Ovary (tissue), 3 donors: ENCODE data around the gene EBF3.

ENCODE experiments used
- POLR2A ChIP-seq: fragments of 450-650 bp; IDR thresholded peaks from one replicate; pipeline ENCODE4 v1.6.1; 2017; ENCODE audit warnings: antibody characterized with exemption, mild to moderate bottlenecking, moderate library complexity
- TF ChIP-seq, protein P1 (sequence below), 3 donors: fragments of 450-650 bp in 2 of 3; fragments of 200-600 bp in 1 of 3; IDR thresholded peaks; one replicate each; pipeline versions ENCODE4 v1.5.1 to v1.8.0; 2016 to 2022; ENCODE audit warnings: antibody characterized with exemption in 3 of 3, mild to moderate bottlenecking in 1 of 3
- donor health status: DM: no; HTN: no; CAD: no.

DNA sequence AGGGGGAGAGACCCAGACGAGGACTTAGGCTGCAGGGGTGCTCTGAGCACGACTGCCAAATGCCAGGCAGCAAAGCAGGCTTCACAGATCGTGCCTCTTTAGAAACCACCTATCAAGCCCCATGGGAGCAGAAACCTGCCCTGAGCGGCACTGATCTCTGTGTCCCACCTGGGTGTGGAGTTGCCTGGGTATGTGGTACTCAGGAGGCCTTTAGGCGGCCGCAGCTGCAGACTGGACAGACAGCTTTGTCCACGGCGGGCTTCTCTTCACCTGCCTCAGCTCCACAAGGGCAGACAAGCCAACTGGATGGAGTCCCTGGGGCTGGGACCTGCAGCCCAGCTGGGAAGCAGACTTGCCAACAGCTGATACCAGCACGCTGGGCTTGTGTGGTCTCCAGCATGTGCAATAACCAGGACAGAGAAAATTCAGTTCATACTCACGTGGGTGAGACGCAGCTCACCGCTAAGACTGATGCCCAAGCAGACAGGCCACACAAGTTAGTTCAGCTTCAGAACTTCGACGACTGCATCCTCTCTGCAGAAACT is 163.2 kb downstream of the EBF3 start:
- TF ChIP-seq, protein P1, sequence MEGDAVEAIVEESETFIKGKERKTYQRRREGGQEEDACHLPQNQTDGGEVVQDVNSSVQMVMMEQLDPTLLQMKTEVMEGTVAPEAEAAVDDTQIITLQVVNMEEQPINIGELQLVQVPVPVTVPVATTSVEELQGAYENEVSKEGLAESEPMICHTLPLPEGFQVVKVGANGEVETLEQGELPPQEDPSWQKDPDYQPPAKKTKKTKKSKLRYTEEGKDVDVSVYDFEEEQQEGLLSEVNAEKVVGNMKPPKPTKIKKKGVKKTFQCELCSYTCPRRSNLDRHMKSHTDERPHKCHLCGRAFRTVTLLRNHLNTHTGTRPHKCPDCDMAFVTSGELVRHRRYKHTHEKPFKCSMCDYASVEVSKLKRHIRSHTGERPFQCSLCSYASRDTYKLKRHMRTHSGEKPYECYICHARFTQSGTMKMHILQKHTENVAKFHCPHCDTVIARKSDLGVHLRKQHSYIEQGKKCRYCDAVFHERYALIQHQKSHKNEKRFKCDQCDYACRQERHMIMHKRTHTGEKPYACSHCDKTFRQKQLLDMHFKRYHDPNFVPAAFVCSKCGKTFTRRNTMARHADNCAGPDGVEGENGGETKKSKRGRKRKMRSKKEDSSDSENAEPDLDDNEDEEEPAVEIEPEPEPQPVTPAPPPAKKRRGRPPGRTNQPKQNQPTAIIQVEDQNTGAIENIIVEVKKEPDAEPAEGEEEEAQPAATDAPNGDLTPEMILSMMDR (IDR thresholded peaks at IDR 0.05), result no peak
- no peak for TF ChIP-seq POLR2A
